Smooth muscle cell (in vitro differentiated cells): ENCODE measurements around the gene ADAMTS5. TPM values are rescaled to one million over a fixed set of nuclear protein-coding genes. Genes with fewer than 3 reads are reported as not detected.
A peak's percentile ranks its signal among the peaks of the same experiment; 100 is the strongest.

Experiments
- DNase-seq: peaks from one replicate; lab custom pipeline; 2025; ENCODE audit not compliant: unreplicated experiment; lab: John Stamatoyannopoulos, UW
- H2AFZ ChIP-seq: fragments of 200-600 bp; sonication (generic); 2 replicates; pipeline ENCODE4 v1.6.0; 2016; ENCODE audit warnings: antibody characterized with exemption, low read depth, mild to moderate bottlenecking
- H3F3A ChIP-seq: fragments of 200-600 bp; sonication (generic); 2 replicates; pipeline ENCODE4 v1.6.0; 2017; ENCODE audit warnings: antibody characterized with exemption, low read depth
- H3K27ac ChIP-seq: fragments of 200-600 bp; sonication (generic); 2 replicates; pipeline ENCODE4 v1.5.1; 2016; ENCODE audit warnings: low read depth, mild to moderate bottlenecking
- H3K27me3 ChIP-seq: fragments of 200-600 bp; sonication (generic); 2 replicates; pipeline ENCODE4 v1.6.1; 2016; ENCODE audit warnings: low read depth, mild to moderate bottlenecking
- H3K36me3 ChIP-seq: fragments of 200-600 bp; sonication (generic); 2 replicates; pipeline ENCODE4 v1.5.1; 2016; ENCODE audit warnings: low read depth
- H3K4me1 ChIP-seq: fragments of 200-600 bp; sonication (generic); 2 replicates; pipeline ENCODE4 v1.5.1; 2016; ENCODE audit warnings: low read depth
- H3K4me2 ChIP-seq: fragments of 200-600 bp; sonication (generic); 2 replicates; pipeline ENCODE4 v1.6.0; 2016; ENCODE audit warnings: mild to moderate bottlenecking
- H3K4me3 ChIP-seq: fragments of 200-600 bp; sonication (generic); 2 replicates; pipeline ENCODE4 v1.5.1; 2016; ENCODE audit warnings: mild to moderate bottlenecking
- H3K79me2 ChIP-seq: fragments of 200-600 bp; sonication (generic); 2 replicates; pipeline ENCODE4 v1.6.0; 2016; ENCODE audit warnings: low read depth, mild to moderate bottlenecking
- H3K9ac ChIP-seq: fragments of 200-600 bp; sonication (generic); 2 replicates; pipeline ENCODE4 v1.6.0; 2016; ENCODE audit warnings: low read depth
- H3K9me3 ChIP-seq: fragments of 200-600 bp; sonication (generic); replicated peaks from 2 replicates; pipeline ENCODE4 v1.5.1; 2016; ENCODE audit warnings: low read depth
- H4K20me1 ChIP-seq: fragments of 200-600 bp; sonication (generic); 2 replicates; pipeline ENCODE4 v1.6.0; 2016; ENCODE audit warnings: low read depth
- CTCF ChIP-seq: fragments of 200-600 bp; sonication (generic); IDR thresholded peaks from 2 replicates; pipeline ENCODE4 v1.5.1; 2017; ENCODE audit warnings: borderline replicate concordance, mild to moderate bottlenecking, antibody characterized with exemption; ENCODE audit not compliant: insufficient read depth, poor library complexity, severe bottlenecking
- WGBS: methylation state at CpG from one replicate; pipeline ENCODE4 v1.1.7; 2016; ENCODE audit warnings: low lambda C conversion rate; 5-methylcytosine and 5-hydroxymethylcytosine counted together
- polyA plus RNA-seq: library from polyadenylated mRNA; unstranded; fragments of >200 nt; fragmentation: Nextera tagmentation; extraction: Ambion mirVana; gene quantifications from 2 replicates; pipeline ENCODE4 v1.2.1, GENCODE V29; 2016
- total RNA-seq: library from RNA; depleted of rRNA; stranded (reverse); fragments of >200 nt; gene quantifications from 2 replicates; pipeline ENCODE4 v1.2.3, GENCODE V29; 2014

The ADAMTS5 gene
- total and polyA plus RNA-seq, 2 experiments from 2014 or later: 7.6 to 18.4 TPM

GRCh38 chr21:26914557-26914956 lies 52.3 kb downstream of the ADAMTS5 start:
- H3K79me2 ChIP-seq: no peaks in the 10 kb centered on the region
- H2AFZ ChIP-seq: no peak overlapping the region
- no peaks in the 10 kb centered on the region for H3K27me3 ChIP-seq
- H4K20me1 ChIP-seq: no peaks in the 10 kb centered on the region
- no peaks in the 10 kb centered on the region for H3F3A ChIP-seq
- peaks cover 15% of the 10 kb centered on the region for H3K4me1 ChIP-seq
- H3K9me3 ChIP-seq: no peaks in the 10 kb centered on the region
- no peak for TF ChIP-seq CTCF
- no peak overlapping the region for H3K4me2 ChIP-seq
- DNase-seq: no peak
- no peaks in the 10 kb centered on the region for H3K36me3 ChIP-seq
- no peak overlapping the region for H3K27ac ChIP-seq
- no peak overlapping the region for H3K4me3 ChIP-seq
- no peak overlapping the region for H3K9ac ChIP-seq

- no peaks in the 10 kb centered on the region for H3K36me3 ChIP-seq
- H2AFZ ChIP-seq: no peak overlapping the region
- peaks cover 15% of the 10 kb centered on the region for H3K4me1 ChIP-seq
- DNase-seq: no peak
- no peaks in the 10 kb centered on the region for H4K20me1 ChIP-seq
- H3K79me2 ChIP-seq: no peaks in the 10 kb centered on the region
- no peak overlapping the region for H3K9ac ChIP-seq
- no peak for TF ChIP-seq CTCF
- H3K4me3 ChIP-seq: no peak overlapping the region
- no peaks in the 10 kb centered on the region for H3K27me3 ChIP-seq
- H3K9me3 ChIP-seq: no peaks in the 10 kb centered on the region
- 67% methylated on average over 1 of the region's 1 CpG for whole genome bisulfite sequencing
- no peaks in the 10 kb centered on the region for H3F3A ChIP-seq
- H3K27ac ChIP-seq: no peak overlapping the region
- H3K4me2 ChIP-seq: no peak overlapping the region
Observed at GRCh38 chr21:26912466-26912865, 54.4 kb downstream of the ADAMTS5 start.

- Histone ChIP-seq H2AFZ (peak overlapping the region; percentile 49), H3K4me2 (peak overlapping the region; percentile 7), H3K36me3 (no peaks in the 10 kb centered on the region), H3K27ac (no peak overlapping the region), H3K79me2 (no peaks in the 10 kb centered on the region), H3K9ac (no peak overlapping the region), H3K27me3 (no peaks in the 10 kb centered on the region), H3K4me3 (no peak overlapping the region), H3K9me3 (no peaks in the 10 kb centered on the region), H3K4me1 (peaks cover 9% of the 10 kb centered on the region), H3F3A (no peaks in the 10 kb centered on the region), H4K20me1 (no peaks in the 10 kb centered on the region)
- peak; percentile 49 for TF ChIP-seq CTCF
- 27% methylated on average over 3 of the region's 3 CpGs for WGBS
- no peak for DNase-seq
Observed at GRCh38 chr21:26909972-26910371, 56.9 kb downstream of the ADAMTS5 start.

- no peak for TF ChIP-seq CTCF
- Histone ChIP-seq H3F3A (no peaks in the 10 kb centered on the region), H4K20me1 (no peaks in the 10 kb centered on the region), H3K27ac (no peak overlapping the region), H3K4me1 (no peaks in the 10 kb centered on the region), H3K36me3 (no peaks in the 10 kb centered on the region), H3K4me3 (no peak overlapping the region), H3K27me3 (no peaks in the 10 kb centered on the region), H3K79me2 (no peaks in the 10 kb centered on the region), H3K9me3 (no peaks in the 10 kb centered on the region), H3K9ac (no peak overlapping the region), H2AFZ (no peak overlapping the region), H3K4me2 (no peak overlapping the region)
- 48% methylated on average over 4 of the region's 4 CpGs for WGBS
- no peak for DNase-seq
Observed at GRCh38 chr21:26900980-26901379, 65.9 kb downstream of the ADAMTS5 start.
